ENCODE data around the gene PLEKHA6. TPM values are rescaled to one million over a fixed set of nuclear protein-coding genes. Genes with fewer than 3 reads are reported as not detected.

The PLEKHA6 gene
- total and polyA plus RNA-seq, 2 of the 8 experiments (the other 6 are each of a cell fraction or from before 2014, with no cell fraction given), result 4.8 to 20.2 TPM

DNA sequence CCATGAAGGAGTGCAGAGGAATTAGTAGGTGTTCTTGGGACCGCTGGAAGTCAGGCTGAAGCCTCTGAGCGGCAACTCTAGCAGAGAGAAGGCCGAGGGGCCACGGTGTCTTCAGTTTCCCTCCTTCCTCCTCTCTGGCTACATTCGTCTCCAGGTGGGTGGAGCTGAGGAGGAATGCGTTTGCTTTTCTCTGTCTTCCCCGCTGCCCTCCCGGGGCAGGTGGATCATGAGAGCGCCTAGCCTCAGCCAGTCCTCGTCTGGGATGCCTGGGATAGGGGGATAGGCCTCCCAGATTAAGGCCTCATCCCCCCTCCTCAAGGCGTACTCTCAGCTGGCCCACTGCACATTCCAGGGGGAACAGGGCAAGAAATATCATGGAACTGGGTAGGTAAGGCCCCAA, 138.5 kb downstream of the PLEKHA6 start (continued):
- TF ChIP-seq, protein P1, sequence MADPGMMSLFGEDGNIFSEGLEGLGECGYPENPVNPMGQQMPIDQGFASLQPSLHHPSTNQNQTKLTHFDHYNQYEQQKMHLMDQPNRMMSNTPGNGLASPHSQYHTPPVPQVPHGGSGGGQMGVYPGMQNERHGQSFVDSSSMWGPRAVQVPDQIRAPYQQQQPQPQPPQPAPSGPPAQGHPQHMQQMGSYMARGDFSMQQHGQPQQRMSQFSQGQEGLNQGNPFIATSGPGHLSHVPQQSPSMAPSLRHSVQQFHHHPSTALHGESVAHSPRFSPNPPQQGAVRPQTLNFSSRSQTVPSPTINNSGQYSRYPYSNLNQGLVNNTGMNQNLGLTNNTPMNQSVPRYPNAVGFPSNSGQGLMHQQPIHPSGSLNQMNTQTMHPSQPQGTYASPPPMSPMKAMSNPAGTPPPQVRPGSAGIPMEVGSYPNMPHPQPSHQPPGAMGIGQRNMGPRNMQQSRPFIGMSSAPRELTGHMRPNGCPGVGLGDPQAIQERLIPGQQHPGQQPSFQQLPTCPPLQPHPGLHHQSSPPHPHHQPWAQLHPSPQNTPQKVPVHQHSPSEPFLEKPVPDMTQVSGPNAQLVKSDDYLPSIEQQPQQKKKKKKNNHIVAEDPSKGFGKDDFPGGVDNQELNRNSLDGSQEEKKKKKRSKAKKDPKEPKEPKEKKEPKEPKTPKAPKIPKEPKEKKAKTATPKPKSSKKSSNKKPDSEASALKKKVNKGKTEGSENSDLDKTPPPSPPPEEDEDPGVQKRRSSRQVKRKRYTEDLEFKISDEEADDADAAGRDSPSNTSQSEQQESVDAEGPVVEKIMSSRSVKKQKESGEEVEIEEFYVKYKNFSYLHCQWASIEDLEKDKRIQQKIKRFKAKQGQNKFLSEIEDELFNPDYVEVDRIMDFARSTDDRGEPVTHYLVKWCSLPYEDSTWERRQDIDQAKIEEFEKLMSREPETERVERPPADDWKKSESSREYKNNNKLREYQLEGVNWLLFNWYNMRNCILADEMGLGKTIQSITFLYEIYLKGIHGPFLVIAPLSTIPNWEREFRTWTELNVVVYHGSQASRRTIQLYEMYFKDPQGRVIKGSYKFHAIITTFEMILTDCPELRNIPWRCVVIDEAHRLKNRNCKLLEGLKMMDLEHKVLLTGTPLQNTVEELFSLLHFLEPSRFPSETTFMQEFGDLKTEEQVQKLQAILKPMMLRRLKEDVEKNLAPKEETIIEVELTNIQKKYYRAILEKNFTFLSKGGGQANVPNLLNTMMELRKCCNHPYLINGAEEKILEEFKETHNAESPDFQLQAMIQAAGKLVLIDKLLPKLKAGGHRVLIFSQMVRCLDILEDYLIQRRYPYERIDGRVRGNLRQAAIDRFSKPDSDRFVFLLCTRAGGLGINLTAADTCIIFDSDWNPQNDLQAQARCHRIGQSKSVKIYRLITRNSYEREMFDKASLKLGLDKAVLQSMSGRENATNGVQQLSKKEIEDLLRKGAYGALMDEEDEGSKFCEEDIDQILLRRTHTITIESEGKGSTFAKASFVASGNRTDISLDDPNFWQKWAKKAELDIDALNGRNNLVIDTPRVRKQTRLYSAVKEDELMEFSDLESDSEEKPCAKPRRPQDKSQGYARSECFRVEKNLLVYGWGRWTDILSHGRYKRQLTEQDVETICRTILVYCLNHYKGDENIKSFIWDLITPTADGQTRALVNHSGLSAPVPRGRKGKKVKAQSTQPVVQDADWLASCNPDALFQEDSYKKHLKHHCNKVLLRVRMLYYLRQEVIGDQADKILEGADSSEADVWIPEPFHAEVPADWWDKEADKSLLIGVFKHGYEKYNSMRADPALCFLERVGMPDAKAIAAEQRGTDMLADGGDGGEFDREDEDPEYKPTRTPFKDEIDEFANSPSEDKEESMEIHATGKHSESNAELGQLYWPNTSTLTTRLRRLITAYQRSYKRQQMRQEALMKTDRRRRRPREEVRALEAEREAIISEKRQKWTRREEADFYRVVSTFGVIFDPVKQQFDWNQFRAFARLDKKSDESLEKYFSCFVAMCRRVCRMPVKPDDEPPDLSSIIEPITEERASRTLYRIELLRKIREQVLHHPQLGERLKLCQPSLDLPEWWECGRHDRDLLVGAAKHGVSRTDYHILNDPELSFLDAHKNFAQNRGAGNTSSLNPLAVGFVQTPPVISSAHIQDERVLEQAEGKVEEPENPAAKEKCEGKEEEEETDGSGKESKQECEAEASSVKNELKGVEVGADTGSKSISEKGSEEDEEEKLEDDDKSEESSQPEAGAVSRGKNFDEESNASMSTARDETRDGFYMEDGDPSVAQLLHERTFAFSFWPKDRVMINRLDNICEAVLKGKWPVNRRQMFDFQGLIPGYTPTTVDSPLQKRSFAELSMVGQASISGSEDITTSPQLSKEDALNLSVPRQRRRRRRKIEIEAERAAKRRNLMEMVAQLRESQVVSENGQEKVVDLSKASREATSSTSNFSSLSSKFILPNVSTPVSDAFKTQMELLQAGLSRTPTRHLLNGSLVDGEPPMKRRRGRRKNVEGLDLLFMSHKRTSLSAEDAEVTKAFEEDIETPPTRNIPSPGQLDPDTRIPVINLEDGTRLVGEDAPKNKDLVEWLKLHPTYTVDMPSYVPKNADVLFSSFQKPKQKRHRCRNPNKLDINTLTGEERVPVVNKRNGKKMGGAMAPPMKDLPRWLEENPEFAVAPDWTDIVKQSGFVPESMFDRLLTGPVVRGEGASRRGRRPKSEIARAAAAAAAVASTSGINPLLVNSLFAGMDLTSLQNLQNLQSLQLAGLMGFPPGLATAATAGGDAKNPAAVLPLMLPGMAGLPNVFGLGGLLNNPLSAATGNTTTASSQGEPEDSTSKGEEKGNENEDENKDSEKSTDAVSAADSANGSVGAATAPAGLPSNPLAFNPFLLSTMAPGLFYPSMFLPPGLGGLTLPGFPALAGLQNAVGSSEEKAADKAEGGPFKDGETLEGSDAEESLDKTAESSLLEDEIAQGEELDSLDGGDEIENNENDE (IDR thresholded peaks at IDR 0.05; ENCODE audit: insufficient replicate concordance, low read length), result no peak
- TF ChIP-seq POU5F1 (IDR thresholded peaks at IDR 0.05; ENCODE audit: low read depth, low read length), result no peak
